K562 (cell line): ENCODE data around the gene KIF17. TPM values are rescaled to one million over a fixed set of nuclear protein-coding genes. Genes with fewer than 3 reads are reported as not detected.

Experiments
- CTBP1 ChIP-seq: fragments of 450-650 bp; IDR thresholded peaks from 2 replicates; pipeline ENCODE4 v1.6.1; 2016; ENCODE audit warnings: borderline replicate concordance
- IRF1 ChIP-seq: sonication (generic); formaldehyde crosslinking; IDR thresholded peaks from 2 replicates; pipeline ENCODE4 v1.8.0; 2022; ENCODE audit warnings: missing genetic modification reagents, mild to moderate bottlenecking, borderline replicate concordance
- KAT8 ChIP-seq: fragments of 450-650 bp; IDR thresholded peaks from 2 replicates; pipeline ENCODE4 v1.6.1; 2016; ENCODE audit warnings: low read depth, mild to moderate bottlenecking
- MYC ChIP-seq, 2 experiments: fragments of 250-450 bp in 1 of 2; sonication (Bioruptor Pico) in 1 of 2; IDR thresholded peaks; 2 replicates each; pipeline versions ENCODE4 v1.5.1 to v1.6.1; 2012 to 2021; ENCODE audit warnings: low read depth in 2 of 2, borderline replicate concordance in 1 of 2, improper control_type of control experiment in 1 of 2, low read length in 1 of 2, mild to moderate bottlenecking in 1 of 2, moderate library complexity in 1 of 2
- NBN ChIP-seq: fragments of 450-650 bp; IDR thresholded peaks from 2 replicates; pipeline ENCODE4 v1.6.1; 2016; ENCODE audit warnings: low read depth, mild to moderate bottlenecking
- NFE2 ChIP-seq: IDR thresholded peaks from 2 replicates; pipeline ENCODE4 v1.6.1; 2014; ENCODE audit warnings: antibody characterized with exemption, low read depth
- NFIC ChIP-seq: fragments of 450-650 bp; IDR thresholded peaks from 2 replicates; pipeline ENCODE4 v1.6.1; 2017; ENCODE audit warnings: mild to moderate bottlenecking, inconsistent platforms
- PHTF2 ChIP-seq: fragments of 250-450 bp; sonication (Bioruptor Pico); IDR thresholded peaks from 2 replicates; pipeline ENCODE4 v1.5.0; 2021; ENCODE audit warnings: mild to moderate bottlenecking
- POLR2A ChIP-seq: fragments of 450-650 bp; conservative IDR thresholded peaks from 2 replicates; pipeline ENCODE4 v1.6.1; 2016
- PREB ChIP-seq: sonication (generic); formaldehyde crosslinking; IDR thresholded peaks from 2 replicates; pipeline ENCODE4 v1.8.1; 2023; ENCODE audit warnings: mild to moderate bottlenecking, missing genetic modification reagents
- SMAD3 ChIP-seq: fragments of 450-650 bp; formaldehyde crosslinking; conservative IDR thresholded peaks from 2 replicates; pipeline ENCODE4 v1.4.0; 2020; ENCODE audit warnings: mild to moderate bottlenecking
- SREBF2 ChIP-seq: sonication (generic); formaldehyde crosslinking; IDR thresholded peaks from 2 replicates; pipeline ENCODE4 v1.4.0; 2020; ENCODE audit warnings: mild to moderate bottlenecking, missing genetic modification reagents
- UBTF ChIP-seq, 2 experiments: IDR thresholded peaks; 2 replicates each; pipeline ENCODE4 v1.6.1; 2012; ENCODE audit warnings: improper control_type of control experiment in 2 of 2, low read depth in 2 of 2, low read length in 2 of 2, borderline replicate concordance in 1 of 2
- ZBTB11 ChIP-seq, 3 experiments: fragments of 200-800 bp in 1 of 3; fragments of 250-450 bp in 1 of 3; fragments of 450-650 bp in 1 of 3; sonication (Bioruptor Pico) in 1 of 3; sonication (Bioruptor generic) in 1 of 3; formaldehyde crosslinking in 1 of 3; IDR thresholded peaks; 2 replicates each; pipeline versions ENCODE4 v1.6.1 to v1.8.0; 2016 to 2022; ENCODE audit warnings: mild to moderate bottlenecking in 2 of 3, missing genetic modification characterization in 2 of 3, missing compliant biosample characterization in 1 of 3, moderate library complexity in 1 of 3
- ZNF3 ChIP-seq: fragments of 250-450 bp; sonication (Bioruptor Pico); IDR thresholded peaks from 2 replicates; pipeline ENCODE4 v1.5.0; 2021; ENCODE audit warnings: mild to moderate bottlenecking, moderate library complexity
- ZNF445 ChIP-seq: fragments of 250-450 bp; sonication (Bioruptor Pico); IDR thresholded peaks from 2 replicates; pipeline ENCODE4 v1.4.0; 2020; ENCODE audit warnings: low read depth, mild to moderate bottlenecking, moderate library complexity
- ZNF551 ChIP-seq: fragments of 250-450 bp; sonication (Bioruptor Pico); IDR thresholded peaks from 2 replicates; pipeline ENCODE4 v1.5.0; 2021; ENCODE audit warnings: mild to moderate bottlenecking, moderate library complexity
- polyA plus RNA-seq, 8 experiments: library from polyadenylated mRNA; depleted of rRNA in 4 of 8; stranded (reverse) in 5 of 8; unstranded in 3 of 8; fragments of >200 nt; fragmentation: Nextera tagmentation in 2 of 8; fragmentation: Illumina TruSeq in 1 of 8; extraction: Ambion mirVana in 2 of 8; extraction: Trizol in 1 of 8; gene quantifications; 2 replicates each; pipeline versions ENCODE4 v1.2.1 to v1.2.3, GENCODE V29; 2011 to 2014; ENCODE audit warnings: inconsistent platforms in 1 of 8, missing spikeins in 1 of 8
- total RNA-seq, 7 experiments: library from RNA; depleted of rRNA in 6 of 7; stranded (reverse); fragments of >200 nt in 6 of 7; fragmentation: Illumina TruSeq in 2 of 7; extraction: Trizol in 2 of 7; gene quantifications; 2 replicates each; pipeline versions ENCODE4 v1.2.1 to v1.2.3, GENCODE V29; 2011 to 2021; ENCODE audit warnings: low replicate concordance in 1 of 7
- TF ChIP-seq, protein P1 (sequence below): fragments of 450-650 bp; IDR thresholded peaks from 2 replicates; pipeline ENCODE4 v1.7.1; 2018; ENCODE audit warnings: mild to moderate bottlenecking, low read depth; ENCODE audit not compliant: partially characterized antibody

Gene KIF17
- total and polyA plus RNA-seq, 9 of the 15 experiments (the other 6 are each of a cell fraction or from before 2014, with no cell fraction given), result 0.04 to 0.47 (median 0.18) TPM; not detected in 5

- TF ChIP-seq ZBTB11 (CRISPR knock-in tag; IDR thresholded peaks at IDR 0.05) (no peak), KAT8 (no peak), UBTF (IDR thresholded peaks at IDR 0.05; ENCODE audit: borderline replicate concordance in 1 of 2, low read depth in 2 of 2, low read length in 2 of 2) (no peak), SREBF2 (CRISPR knock-in tag) (no peak), ZNF3 (CRISPR knock-in tag) (no peak), NFIC (no peak; the same call in 1 of the 2 replicates), POLR2A (no peak), IRF1 (CRISPR knock-in tag) (no peak), NFE2 (no peak), ZNF445 (no peak), MYC (IDR thresholded peaks at IDR 0.05; ENCODE audit: low read depth, low read length) (no peak), MYC (CRISPR knock-in tag; IDR thresholded peaks at IDR 0.05; ENCODE audit: borderline replicate concordance, low read depth) (no peak), ZNF551 (no peak), CTBP1 (0 out of 2 replicates have a peak, but pooled peaks have one; percentile 20), PREB (CRISPR knock-in tag) (no peak), SMAD3 (CRISPR knock-in tag) (no peak), PHTF2 (CRISPR knock-in tag) (no peak), NBN (no peak)
- TF ChIP-seq, protein P1, sequence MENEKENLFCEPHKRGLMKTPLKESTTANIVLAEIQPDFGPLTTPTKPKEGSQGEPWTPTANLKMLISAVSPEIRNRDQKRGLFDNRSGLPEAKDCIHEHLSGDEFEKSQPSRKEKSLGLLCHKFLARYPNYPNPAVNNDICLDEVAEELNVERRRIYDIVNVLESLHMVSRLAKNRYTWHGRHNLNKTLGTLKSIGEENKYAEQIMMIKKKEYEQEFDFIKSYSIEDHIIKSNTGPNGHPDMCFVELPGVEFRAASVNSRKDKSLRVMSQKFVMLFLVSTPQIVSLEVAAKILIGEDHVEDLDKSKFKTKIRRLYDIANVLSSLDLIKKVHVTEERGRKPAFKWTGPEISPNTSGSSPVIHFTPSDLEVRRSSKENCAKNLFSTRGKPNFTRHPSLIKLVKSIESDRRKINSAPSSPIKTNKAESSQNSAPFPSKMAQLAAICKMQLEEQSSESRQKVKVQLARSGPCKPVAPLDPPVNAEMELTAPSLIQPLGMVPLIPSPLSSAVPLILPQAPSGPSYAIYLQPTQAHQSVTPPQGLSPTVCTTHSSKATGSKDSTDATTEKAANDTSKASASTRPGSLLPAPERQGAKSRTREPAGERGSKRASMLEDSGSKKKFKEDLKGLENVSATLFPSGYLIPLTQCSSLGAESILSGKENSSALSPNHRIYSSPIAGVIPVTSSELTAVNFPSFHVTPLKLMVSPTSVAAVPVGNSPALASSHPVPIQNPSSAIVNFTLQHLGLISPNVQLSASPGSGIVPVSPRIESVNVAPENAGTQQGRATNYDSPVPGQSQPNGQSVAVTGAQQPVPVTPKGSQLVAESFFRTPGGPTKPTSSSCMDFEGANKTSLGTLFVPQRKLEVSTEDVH, result peak; percentile 17
Measured at GRCh38 chr1:20640183-20640597, 77.6 kb downstream of the KIF17 start (continued).
